ENCODE measurements around the gene SLC16A13. TPM values are rescaled to one million over a fixed set of nuclear protein-coding genes. Genes with fewer than 3 reads are reported as not detected.
A peak's percentile ranks its signal among the peaks of the same experiment; 100 is the strongest.
"Not testable (repeated sequence)": the region's sequence is repeated elsewhere in the genome, so short reads cannot be mapped to it uniquely, and the experiment has no call there.

The SLC16A13 gene
- total RNA-seq, 4 donors from 2014 or later = 2.7 to 5.6 (median 3.6) TPM

DNA sequence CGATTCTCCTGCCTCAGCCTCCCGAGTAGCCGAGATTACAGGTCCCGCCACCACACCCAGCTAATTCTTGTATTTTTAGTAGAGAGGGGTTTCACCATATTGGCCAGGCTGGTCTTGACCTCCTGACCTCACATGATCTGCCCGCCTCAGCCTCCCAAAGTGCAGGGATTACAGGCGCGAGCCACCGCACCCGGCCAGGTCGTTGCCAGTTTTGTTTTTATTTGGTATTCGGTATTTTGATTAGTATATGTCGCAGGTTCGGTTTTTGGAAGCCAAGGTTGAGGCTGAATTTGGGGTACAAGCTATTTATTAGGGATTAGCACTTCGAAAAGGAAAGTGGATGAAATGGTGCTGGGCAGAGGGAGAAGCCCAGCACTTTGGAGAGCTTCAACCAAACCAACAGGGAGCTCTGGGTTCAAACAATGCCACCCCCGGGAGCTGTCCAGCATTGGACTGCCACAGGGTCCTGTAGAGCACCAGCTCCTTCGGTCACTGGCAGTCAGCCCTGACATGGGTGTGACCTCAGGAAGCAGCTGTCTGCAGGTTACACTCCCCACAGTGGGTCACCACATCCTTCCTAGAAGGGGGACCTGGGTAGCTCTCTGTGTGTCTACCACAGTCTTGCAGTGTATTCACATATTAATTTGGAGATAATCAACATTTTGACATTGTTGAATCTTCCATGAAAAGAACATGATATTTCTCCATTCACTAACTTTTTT is 45.7 kb downstream of the SLC16A13 start:
- no peak for DNase-seq
- WGBS, 2 donors = 59 to 80% methylated on average over 6 to 13 of the region's 16 CpGs
- TF ChIP-seq, protein P1, sequence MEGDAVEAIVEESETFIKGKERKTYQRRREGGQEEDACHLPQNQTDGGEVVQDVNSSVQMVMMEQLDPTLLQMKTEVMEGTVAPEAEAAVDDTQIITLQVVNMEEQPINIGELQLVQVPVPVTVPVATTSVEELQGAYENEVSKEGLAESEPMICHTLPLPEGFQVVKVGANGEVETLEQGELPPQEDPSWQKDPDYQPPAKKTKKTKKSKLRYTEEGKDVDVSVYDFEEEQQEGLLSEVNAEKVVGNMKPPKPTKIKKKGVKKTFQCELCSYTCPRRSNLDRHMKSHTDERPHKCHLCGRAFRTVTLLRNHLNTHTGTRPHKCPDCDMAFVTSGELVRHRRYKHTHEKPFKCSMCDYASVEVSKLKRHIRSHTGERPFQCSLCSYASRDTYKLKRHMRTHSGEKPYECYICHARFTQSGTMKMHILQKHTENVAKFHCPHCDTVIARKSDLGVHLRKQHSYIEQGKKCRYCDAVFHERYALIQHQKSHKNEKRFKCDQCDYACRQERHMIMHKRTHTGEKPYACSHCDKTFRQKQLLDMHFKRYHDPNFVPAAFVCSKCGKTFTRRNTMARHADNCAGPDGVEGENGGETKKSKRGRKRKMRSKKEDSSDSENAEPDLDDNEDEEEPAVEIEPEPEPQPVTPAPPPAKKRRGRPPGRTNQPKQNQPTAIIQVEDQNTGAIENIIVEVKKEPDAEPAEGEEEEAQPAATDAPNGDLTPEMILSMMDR (IDR thresholded peaks at IDR 0.05) = no peak
- TF ChIP-seq POLR2A (IDR thresholded peaks at IDR 0.05) = no peak

DNA sequence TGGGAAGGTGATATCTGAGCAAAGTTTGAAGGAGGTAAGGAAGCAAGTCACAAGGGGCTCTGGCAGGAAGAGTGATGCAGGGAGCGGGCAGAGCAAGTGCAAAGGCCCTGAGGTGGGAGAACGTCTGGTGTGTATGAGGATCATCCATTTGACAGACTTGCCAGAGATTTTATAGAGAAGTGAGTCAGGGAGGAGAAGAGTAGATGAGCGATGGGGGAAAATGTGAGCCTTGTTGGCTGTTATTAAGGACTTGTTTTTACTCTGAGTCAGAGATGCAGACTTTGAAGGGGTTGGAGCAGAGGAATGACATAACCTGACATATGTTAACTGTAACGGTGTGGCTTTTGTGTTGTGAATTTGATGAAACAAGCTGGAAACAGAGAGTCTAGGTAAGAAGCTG is 47.8 kb downstream of the SLC16A13 start:
- no peak for TF ChIP-seq POLR2A (IDR thresholded peaks at IDR 0.05)
- TF ChIP-seq, protein P1 (IDR thresholded peaks at IDR 0.05) = no peak
- 46 to 51% methylated on average over 4 of the region's 4 CpGs for WGBS, 2 donors
- Histone ChIP-seq H3K36me3 (no peaks in the 10 kb centered on the region), H3K4me3 (no peak overlapping the region), H3K27me3 (peaks cover 0 to 6% (median 0%) of the 10 kb centered on the region in 4 donors), H3K27ac (peak overlapping the region in 1 of 4 donors; percentile 36), H3K4me1 (peaks cover 0 to 37% (median 0%) of the 10 kb centered on the region in 3 donors), H3K9me3 (no peaks in the 10 kb centered on the region)
- DNase-seq = no peak
- intact Hi-C loops (cut with DNase I) = no loop called here

More for the DNA sequence above, 45.7 kb downstream of the SLC16A13 start:
- intact Hi-C loops (cut with DNase I) = no loop called here
- Histone ChIP-seq H3K27me3 (peaks cover 0 to 6% (median 0%) of the 10 kb centered on the region in 4 donors), H3K27ac (no peak overlapping the region), H3K4me3 (no peak overlapping the region), H3K4me1 (peaks cover 0 to 26% (median 0%) of the 10 kb centered on the region in 3 donors), H3K9me3 (no peaks in the 10 kb centered on the region), H3K36me3 (no peaks in the 10 kb centered on the region)

DNA sequence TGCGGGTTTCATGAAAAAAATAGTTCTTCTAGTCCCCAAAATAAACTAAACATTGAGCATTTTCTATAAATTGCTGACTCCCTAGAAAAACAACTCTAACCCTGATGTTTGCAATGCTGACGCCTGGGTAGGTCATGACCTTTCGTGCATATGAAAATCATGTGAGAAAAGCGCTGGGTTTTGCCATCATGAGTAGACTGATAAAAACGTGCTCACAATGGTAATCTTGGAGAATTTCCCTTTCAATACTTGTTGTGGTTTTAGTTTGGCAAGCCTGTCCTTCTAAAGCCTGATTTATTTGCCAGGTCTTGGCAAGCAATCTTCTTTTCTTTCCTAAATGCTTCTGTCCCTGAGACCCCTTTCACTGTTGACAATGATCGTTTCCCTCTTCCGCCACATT is 48.3 kb downstream of the SLC16A13 start:
- no peaks in the 10 kb centered on the region for H3K9me3 ChIP-seq
- TF ChIP-seq, protein P1 (IDR thresholded peaks at IDR 0.05) = no peak
- TF ChIP-seq POLR2A (IDR thresholded peaks at IDR 0.05) = no peak
- no peak for DNase-seq
- H3K27ac ChIP-seq = peak overlapping the region in 1 of 4 donors; percentile 36
- no peak overlapping the region for H3K4me3 ChIP-seq
- H3K36me3 ChIP-seq = no peaks in the 10 kb centered on the region
- peaks cover 0 to 6% (median 0%) of the 10 kb centered on the region in 4 donors for H3K27me3 ChIP-seq
- WGBS, 2 donors = 21 to 29% methylated on average over 7 of the region's 7 CpGs
- intact Hi-C loops (cut with DNase I) = no loop called here
- H3K4me1 ChIP-seq = peaks cover 0 to 42% (median 0%) of the 10 kb centered on the region in 3 donors

DNA sequence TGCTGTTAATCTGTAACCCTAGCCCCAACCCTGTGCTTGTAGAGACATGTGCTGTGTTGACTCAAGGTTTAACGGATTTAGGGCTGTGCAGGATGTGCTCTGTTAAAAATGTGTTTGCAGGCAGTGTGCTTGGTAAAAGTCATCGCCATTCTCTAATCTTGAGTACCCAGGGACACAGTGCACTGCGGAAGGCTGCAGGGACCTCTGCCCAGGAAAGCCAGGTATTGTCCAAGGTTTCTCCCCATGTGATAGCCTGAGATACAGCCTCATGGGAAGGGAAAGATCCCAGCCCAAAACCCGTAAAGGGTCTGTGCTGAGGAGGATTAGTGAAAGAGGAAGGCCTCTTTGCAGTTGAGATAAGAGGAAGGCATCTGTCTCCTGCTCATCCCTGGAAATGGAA is 52.6 kb downstream of the SLC16A13 start:
- H3K9me3 ChIP-seq; H3K36me3 ChIP-seq; DNase-seq; H3K27ac ChIP-seq; H3K4me3 ChIP-seq; H3K27me3 ChIP-seq; intact Hi-C loops (cut with DNase I): not testable (repeated sequence)
- peaks cover 0 to 32% (median 0%) of the 10 kb centered on the region in 3 donors for H3K4me1 ChIP-seq
- WGBS, 2 donors = 52 to 60% methylated on average over 2 to 3 of the region's 4 CpGs

DNA sequence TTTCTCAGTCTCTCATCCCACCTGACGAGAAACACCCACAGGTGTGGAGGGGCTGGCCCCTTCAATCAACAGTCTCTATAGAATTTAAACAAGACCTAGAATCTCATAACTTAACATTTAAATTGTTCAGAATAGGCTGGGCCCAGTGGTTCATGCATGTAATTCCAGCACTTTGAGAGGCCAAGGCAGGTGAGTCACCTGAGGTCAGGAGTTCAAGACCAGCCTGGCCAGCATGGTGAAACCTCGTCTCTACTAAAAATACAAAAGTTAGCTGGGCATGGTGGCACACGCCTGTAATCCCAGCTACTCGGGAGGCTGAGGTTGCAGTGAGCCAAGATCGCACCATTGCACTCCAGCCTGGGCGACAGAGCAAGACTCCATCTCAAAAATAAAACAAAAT is 53.8 kb downstream of the SLC16A13 start:
- intact Hi-C loops (cut with DNase I); H3K27ac ChIP-seq; H3K36me3 ChIP-seq; H3K4me3 ChIP-seq; H3K9me3 ChIP-seq; H3K27me3 ChIP-seq; DNase-seq: not testable (repeated sequence)
- whole genome bisulfite sequencing, 2 donors = 62 to 70% methylated on average over 6 of the region's 6 CpGs
- peaks cover 0 to 21% (median 0%) of the 10 kb centered on the region in 3 donors for H3K4me1 ChIP-seq

Small RNA genes lying within 50 kb of the gene (small RNA-seq; reads per million reads assigned to genes)
- gene AC120057.1 = 0 reads per million in 4 donors

Other genes with a start within 250 kb of the SLC16A13 start
- not detected for gene TEKT1, start 204.3 kb upstream of the SLC16A13 start, total RNA-seq
- 10 to 100 TPM in 3 of 4 donors, 1 to 10 TPM in 1; 3.8 to 43.5 (median 26.4) TPM for gene ALOX12, start 40.0 kb upstream of the SLC16A13 start, total RNA-seq
- gene RNASEK, start 23.4 kb upstream of the SLC16A13 start, total RNA-seq = 100 to 1,000 TPM in 3 of 4 donors, 10 to 100 TPM in 1; 96.1 to 173 (median 137) TPM
- 1 to 10 TPM in 1 of 4 donors, under 1 TPM in 3; 0.15 to 1.9 (median 0.67) TPM for gene BCL6B, start 13.0 kb upstream of the SLC16A13 start, total RNA-seq
- 1 to 10 TPM in 1 of 4 donors, under 1 TPM in 2, not detected in 1; 0.56 to 2.1 (median 0.72) TPM for gene SLC16A11, start 8.1 kb downstream of the SLC16A13 start, total RNA-seq
- gene CLEC10A, start 44.2 kb downstream of the SLC16A13 start, total RNA-seq = 10 to 100 TPM in 1 of 4 donors, 1 to 10 TPM in 1, under 1 TPM in 2; 0.40 to 10.6 (median 4.0) TPM
- under 1 TPM in 2 of 4 donors, not detected in 2; 0.50 to 0.95 TPM for gene ASGR2, start 78.8 kb downstream of the SLC16A13 start, total RNA-seq
- 1 to 10 TPM in 1 of 4 donors, under 1 TPM in 2, not detected in 1; 0.42 to 1.1 (median 0.97) TPM for gene ASGR1, start 143.4 kb downstream of the SLC16A13 start, total RNA-seq
- 10 to 100 TPM in 1 of 4 donors, 1 to 10 TPM in 3; 2.6 to 13.9 (median 6.0) TPM for gene DLG4, start 183.8 kb downstream of the SLC16A13 start, total RNA-seq
- gene ACADVL, start 183.9 kb downstream of the SLC16A13 start, total RNA-seq = 100 to 1,000 TPM; 453 to 742 (median 464) TPM
- 10 to 100 TPM; 21.4 to 58.0 (median 37.3) TPM for gene DVL2, start 198.5 kb downstream of the SLC16A13 start, total RNA-seq
- 10 to 100 TPM; 24.7 to 30.6 (median 27.0) TPM for gene PHF23, start 203.4 kb downstream of the SLC16A13 start, total RNA-seq
- 100 to 1,000 TPM; 172 to 384 (median 197) TPM for gene GABARAP, start 206.4 kb downstream of the SLC16A13 start, total RNA-seq
- 10 to 100 TPM; 42.0 to 52.1 (median 47.8) TPM for gene CTDNEP1, start 215.7 kb downstream of the SLC16A13 start, total RNA-seq
- 10 to 100 TPM; 14.9 to 21.8 (median 16.6) TPM for gene ELP5, start 216.2 kb downstream of the SLC16A13 start, total RNA-seq
- gene CLDN7, start 226.5 kb downstream of the SLC16A13 start, total RNA-seq = 100 to 1,000 TPM; 172 to 411 (median 208) TPM
- gene SLC2A4, start 245.7 kb downstream of the SLC16A13 start, total RNA-seq = 10 to 100 TPM in 1 of 4 donors, 1 to 10 TPM in 2, under 1 TPM in 1; 0.83 to 21.7 (median 2.5) TPM